SK-N-MC (cell line): ENCODE results near the gene WDR41.

ENCODE experiments used
- DNase-seq: peaks from one replicate; pipeline ENCODE4 v3.0.0-alpha.2; 2011; ENCODE audit warnings: low read depth, low spot score
- H3K27ac ChIP-seq: fragments of 200-600 bp; sonication (generic); 2 replicates; pipeline ENCODE4 v1.5.1; 2016; ENCODE audit warnings: mixed run types
- H3K36me3 ChIP-seq: fragments of 200-600 bp; sonication (generic); 2 replicates; pipeline ENCODE4 v1.6.1; 2017; ENCODE audit warnings: antibody characterized with exemption, low read length, mixed read lengths; ENCODE audit not compliant: insufficient read depth
- H3K4me3 ChIP-seq: fragments of 200-600 bp; sonication (generic); 2 replicates; pipeline ENCODE4 v1.5.1; 2016
- H3K9ac ChIP-seq: fragments of 200-600 bp; sonication (generic); 2 replicates; pipeline ENCODE4 v1.8.0; 2017; ENCODE audit warnings: mixed run types, mixed read lengths; ENCODE audit not compliant: insufficient read length
- H3K9me3 ChIP-seq: fragments of 200-600 bp; sonication (generic); 2 replicates; pipeline ENCODE4 v1.6.1; 2017; ENCODE audit warnings: low read depth, mild to moderate bottlenecking, antibody characterized with exemption, low read length, moderate library complexity, mixed read lengths
- EZH2 ChIP-seq: fragments of 200-600 bp; sonication (generic); IDR thresholded peaks from one replicate; pipeline ENCODE4 v1.6.1; 2017; ENCODE audit warnings: antibody characterized with exemption
- FOXP2 ChIP-seq: optimal IDR thresholded peaks from 2 replicates; pipeline ENCODE3; 2011; ENCODE audit warnings: mild to moderate bottlenecking, moderate library complexity; ENCODE audit not compliant: insufficient read depth; ENCODE audit errors: extremely low read length, control extremely low read depth
- POLR2AphosphoS5 ChIP-seq: IDR thresholded peaks from 2 replicates; pipeline ENCODE4 v1.6.1; 2012; ENCODE audit warnings: mild to moderate bottlenecking, low read depth, low read length, borderline replicate concordance

WDR41 gene

DNA sequence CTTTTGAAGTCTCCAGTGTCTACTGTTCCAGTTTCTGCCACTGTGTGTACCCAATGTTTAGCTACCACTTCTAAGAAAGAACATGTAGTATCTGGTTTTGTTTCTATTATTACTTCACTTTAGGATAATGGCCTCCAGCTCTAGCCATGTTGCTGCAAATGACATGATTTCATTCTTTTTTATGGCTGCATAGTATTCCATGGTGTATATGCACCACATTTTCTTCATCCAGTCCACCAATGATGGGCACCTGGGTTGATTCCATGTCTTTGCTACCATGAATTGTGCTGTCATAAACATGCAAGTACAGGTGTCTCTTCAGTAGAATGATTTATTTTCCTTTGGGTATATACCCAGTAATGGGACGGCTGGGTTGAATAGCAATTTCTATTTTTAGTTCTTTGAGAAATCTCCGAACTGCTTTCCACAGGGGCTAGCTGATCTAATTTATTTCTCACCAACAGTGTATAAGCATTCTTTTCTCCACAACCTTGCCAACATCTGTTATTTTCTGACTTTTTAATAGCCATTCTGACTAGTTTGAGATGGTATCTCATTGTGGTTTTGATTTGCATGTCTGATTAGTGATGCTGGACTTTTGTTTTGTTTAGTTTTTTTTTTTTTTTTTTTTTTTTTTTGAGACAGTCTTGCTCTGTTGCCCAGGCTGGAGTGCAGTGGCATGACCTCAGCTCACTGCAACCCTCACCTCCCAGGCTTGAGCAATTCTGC is 68.9 kb downstream of the WDR41 start:
- Histone ChIP-seq H3K27ac (no peak overlapping the region), H3K9ac (no peak overlapping the region), H3K4me3 (no peak overlapping the region), H3K36me3 (no peaks in the 10 kb centered on the region), H3K9me3 (no peaks in the 10 kb centered on the region)
- DNase-seq: no peak
- TF ChIP-seq EZH2 (no peak), FOXP2 (no peak), POLR2AphosphoS5 (no peak)

DNA sequence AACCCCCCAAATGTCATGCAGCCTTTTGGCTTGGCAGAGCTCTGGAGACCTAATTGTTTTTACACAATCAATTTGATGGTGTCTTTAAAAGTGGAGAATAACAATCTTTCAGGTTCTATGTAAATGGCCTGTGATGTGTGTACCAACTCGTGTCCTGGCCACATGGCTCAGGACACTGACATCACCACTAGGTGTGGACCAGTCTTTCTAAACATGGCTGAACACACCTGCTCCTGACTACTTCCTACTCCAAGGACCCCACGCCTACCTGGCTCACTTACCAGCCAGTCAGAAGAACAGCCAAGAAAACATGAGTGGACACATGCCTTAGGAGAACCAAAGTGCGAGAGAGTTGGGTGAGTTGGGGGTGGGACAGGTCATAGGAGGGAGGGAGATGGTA is 71.2 kb downstream of the WDR41 start:
- TF ChIP-seq EZH2 (no peak), FOXP2 (no peak), POLR2AphosphoS5 (no peak)
- no peak overlapping the region for H3K27ac ChIP-seq
- H3K9ac ChIP-seq: no peak overlapping the region
- no peaks in the 10 kb centered on the region for H3K9me3 ChIP-seq
- no peak for DNase-seq
- H3K36me3 ChIP-seq: no peaks in the 10 kb centered on the region
- H3K4me3 ChIP-seq: no peak overlapping the region

DNA sequence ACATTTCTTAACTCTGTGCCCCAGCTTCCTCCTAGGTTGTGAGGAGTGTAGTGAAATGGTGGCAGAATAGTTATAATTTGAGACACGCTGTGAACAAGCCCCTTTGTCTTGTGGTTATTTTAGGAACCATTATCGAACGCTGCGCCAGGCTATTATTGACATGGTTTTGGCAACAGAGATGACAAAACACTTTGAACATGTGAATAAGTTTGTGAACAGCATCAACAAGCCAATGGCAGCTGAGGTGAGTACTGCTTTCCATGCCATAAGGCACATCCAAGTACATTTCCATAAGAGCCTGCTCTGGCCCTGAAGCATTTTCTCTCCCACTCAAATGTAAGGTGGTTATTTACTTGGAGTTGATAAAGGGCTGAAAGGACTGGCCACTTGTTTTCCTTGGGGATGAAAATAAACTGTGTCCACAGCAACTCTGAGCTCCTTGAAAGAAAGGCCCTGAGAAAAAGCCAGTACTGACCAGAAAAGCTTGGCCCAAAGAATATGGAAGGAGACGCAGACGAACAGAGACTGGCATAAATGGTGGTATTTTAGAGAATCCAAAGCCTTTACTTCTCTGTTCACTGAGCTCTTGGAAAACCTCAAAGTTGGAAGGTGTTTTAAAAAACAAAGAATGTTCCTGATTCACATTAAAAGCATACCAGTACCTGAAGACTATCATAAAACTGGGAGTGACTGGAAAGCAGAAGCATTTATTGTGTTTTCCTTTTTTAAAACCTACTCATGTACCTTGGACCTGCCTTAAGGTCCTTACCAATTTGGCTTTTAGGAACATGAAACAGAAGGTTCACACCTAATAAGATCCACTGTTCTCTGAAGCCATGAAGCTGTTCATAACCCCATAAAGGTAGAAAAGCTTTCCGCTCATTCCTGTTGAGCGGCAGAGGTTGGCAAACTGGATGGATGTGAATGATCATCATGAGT is 72.2 kb downstream of the WDR41 start:
- no peak overlapping the region for H3K4me3 ChIP-seq
- TF ChIP-seq EZH2 (no peak), FOXP2 (no peak), POLR2AphosphoS5 (no peak)
- H3K27ac ChIP-seq: no peak overlapping the region
- H3K9me3 ChIP-seq: no peaks in the 10 kb centered on the region
- H3K9ac ChIP-seq: no peak overlapping the region
- no peak for DNase-seq
- H3K36me3 ChIP-seq: no peaks in the 10 kb centered on the region

DNA sequence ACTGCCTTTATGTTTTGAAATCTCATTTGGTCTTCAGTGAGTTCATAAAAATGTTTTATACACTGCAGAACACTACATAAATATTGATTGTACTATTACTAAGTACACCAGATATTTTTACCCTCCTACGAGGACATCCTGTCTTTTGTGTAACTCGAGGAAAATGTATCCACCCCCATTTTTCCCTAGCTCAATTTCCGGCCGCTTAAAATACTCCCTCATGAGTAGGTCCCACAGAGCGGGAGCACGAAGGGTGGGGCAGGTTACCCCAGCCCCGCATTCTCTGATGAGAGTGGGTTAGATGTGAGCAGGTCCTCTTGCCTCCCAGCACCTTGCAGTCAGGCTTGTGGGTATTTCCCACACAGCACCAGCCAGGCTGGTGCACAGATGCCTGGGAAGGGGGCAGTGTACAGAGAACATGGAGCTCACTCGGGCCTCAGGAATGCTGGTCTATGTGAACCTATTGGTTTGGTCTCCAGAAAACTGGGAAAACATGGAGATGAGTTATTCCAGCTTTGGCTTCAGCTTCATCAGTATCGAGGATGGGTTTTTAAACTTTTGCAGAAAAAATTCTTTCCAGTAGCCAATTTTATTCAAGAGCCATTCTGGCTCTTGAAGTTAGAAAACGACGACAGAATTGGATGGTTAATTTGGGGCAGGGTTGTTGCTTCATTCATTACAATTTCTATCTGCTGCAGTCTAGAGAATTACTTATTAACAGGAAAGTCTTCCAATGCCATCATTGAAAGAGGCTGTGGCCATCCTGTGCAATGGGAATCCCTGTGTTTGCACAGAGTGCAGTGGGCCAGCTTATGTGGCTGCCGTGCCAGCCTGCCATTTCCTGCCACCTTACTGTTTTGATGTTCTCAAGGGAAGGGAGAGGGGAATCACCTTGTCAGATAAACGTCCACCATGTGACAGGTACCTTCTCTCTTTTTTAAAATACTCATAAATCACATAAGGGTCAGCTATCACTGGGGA is 73.2 kb downstream of the WDR41 start:
- no peaks in the 10 kb centered on the region for H3K36me3 ChIP-seq
- TF ChIP-seq EZH2 (no peak), POLR2AphosphoS5 (no peak), FOXP2 (no peak)
- DNase-seq: no peak
- H3K4me3 ChIP-seq: no peak overlapping the region
- no peaks in the 10 kb centered on the region for H3K9me3 ChIP-seq
- H3K9ac ChIP-seq: no peak overlapping the region
- no peak overlapping the region for H3K27ac ChIP-seq

DNA sequence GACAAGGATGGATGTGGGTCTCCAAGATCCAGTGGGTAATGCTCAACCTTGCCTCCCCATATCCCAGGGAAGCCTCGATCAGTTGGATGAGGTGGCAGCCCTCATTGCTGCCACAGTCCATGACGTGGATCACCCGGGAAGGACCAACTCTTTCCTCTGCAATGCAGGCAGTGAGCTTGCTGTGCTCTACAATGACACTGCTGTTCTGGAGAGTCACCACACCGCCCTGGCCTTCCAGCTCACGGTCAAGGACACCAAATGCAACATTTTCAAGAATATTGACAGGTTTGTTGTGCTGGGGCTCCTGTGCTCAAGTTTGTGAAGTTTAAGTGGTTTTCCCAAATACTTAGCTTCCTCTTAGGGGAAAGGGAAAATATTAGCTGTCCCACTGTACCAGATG is 74.0 kb downstream of the WDR41 start:
- no peak overlapping the region for H3K9ac ChIP-seq
- no peaks in the 10 kb centered on the region for H3K9me3 ChIP-seq
- H3K36me3 ChIP-seq: no peaks in the 10 kb centered on the region
- H3K4me3 ChIP-seq: no peak overlapping the region
- H3K27ac ChIP-seq: no peak overlapping the region
- TF ChIP-seq FOXP2: no peak
- DNase-seq: no peak

DNA sequence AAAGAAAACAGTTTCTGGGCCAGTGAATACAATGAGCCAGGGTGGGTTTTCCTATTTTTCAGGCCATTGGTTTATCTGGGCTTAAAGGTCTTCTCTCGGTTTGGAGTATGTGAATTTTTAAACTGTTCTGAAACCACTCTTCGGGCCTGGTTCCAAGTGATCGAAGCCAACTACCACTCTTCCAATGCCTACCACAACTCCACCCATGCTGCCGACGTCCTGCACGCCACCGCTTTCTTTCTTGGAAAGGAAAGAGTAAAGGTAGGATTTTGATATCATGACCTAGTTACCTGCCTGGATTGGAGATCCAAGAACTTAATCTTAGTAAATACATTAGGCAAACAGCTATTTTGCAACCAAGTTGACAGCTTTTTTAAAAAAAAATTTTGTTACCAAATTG is 79.1 kb downstream of the WDR41 start:
- Histone ChIP-seq H3K27ac (no peak overlapping the region), H3K9ac (no peak overlapping the region), H3K36me3 (no peaks in the 10 kb centered on the region), H3K4me3 (no peak overlapping the region), H3K9me3 (no peaks in the 10 kb centered on the region)
- TF ChIP-seq FOXP2: no peak
- no peak for TF ChIP-seq EZH2
- no peak for TF ChIP-seq POLR2AphosphoS5
- no peak for DNase-seq

DNA sequence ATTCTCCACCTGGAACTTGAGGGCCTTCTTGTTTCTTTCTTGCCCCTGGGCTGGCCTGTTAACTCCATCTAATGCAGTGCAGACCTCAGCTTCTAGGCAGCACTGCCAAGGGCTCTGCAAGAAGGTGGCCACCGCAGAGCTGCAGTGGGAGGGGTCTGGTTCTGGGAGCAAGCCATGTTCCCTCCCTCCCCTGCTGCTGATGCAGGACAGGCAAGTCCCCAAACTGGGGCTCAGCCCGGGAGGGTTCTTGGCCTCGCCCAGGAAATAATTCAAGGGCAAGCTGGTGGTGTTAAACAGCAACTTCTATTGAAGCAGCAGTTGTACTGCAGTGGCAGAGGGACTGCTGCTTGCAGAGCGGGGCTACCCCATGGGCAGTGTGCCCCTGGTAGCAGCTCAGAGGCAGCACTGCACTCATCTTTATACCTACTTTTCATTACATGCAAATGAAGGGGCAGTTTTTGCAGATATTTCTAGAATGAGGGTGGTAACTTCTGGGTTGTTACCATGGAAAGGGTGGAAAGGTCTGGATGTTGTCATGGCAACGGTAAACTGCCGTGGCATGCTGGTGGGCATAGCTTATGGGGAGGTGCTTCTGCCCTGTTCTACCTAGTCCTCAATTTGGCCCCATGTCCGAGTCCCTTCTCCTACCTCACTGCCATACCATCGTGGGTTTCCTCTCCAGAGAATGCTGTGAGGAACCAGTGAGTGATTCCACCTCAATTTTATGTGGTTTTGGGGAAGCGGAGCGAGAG is 82.1 kb downstream of the WDR41 start:
- H3K27ac ChIP-seq: no peak overlapping the region
- no peak for DNase-seq
- TF ChIP-seq POLR2AphosphoS5 (no peak), FOXP2 (no peak), EZH2 (no peak)
- H3K9ac ChIP-seq: no peak overlapping the region
- no peak overlapping the region for H3K4me3 ChIP-seq
- H3K9me3 ChIP-seq: no peaks in the 10 kb centered on the region
- H3K36me3 ChIP-seq: no peaks in the 10 kb centered on the region
